Measurements from ENCODE around the gene ARHGAP26.
"Not testable (repeated sequence)": the region's sequence is repeated elsewhere in the genome, so short reads cannot be mapped to it uniquely, and the experiment has no call there.

ARHGAP26 gene

GRCh38 chr5:142984011-142984410, 213.8 kb downstream of the ARHGAP26 start:
- ATAC-seq (replicated peaks) (no peak), DNase-seq (no peak)
- peaks cover 6 to 11% of the 10 kb centered on the region in 2 donors for H3K36me3 Mint-ChIP-seq
- peaks cover 4 to 17% of the 10 kb centered on the region in 2 donors for H3K4me1 Mint-ChIP-seq
- no peaks in the 10 kb centered on the region for H3K27me3 Mint-ChIP-seq
- H3K27ac Mint-ChIP-seq = no peak overlapping the region
- no peak overlapping the region for H3K4me3 Mint-ChIP-seq
- peaks cover 4 to 8% of the 10 kb centered on the region in 2 donors for H3K9me3 Mint-ChIP-seq

GRCh38 chr5:142984525-142984924, 214.3 kb downstream of the ARHGAP26 start:
- Mint-ChIP-seq H3K27ac (no peak overlapping the region), H3K4me1 (peaks cover 4 to 17% of the 10 kb centered on the region in 2 donors), H3K36me3 (peaks cover 9 to 15% of the 10 kb centered on the region in 2 donors), H3K27me3 (no peaks in the 10 kb centered on the region), H3K4me3 (no peak overlapping the region), H3K9me3 (peaks cover 8 to 12% of the 10 kb centered on the region in 2 donors)
- no peak for ATAC-seq (replicated peaks)
- no peak for DNase-seq

- H3K27me3 Mint-ChIP-seq; H3K4me1 Mint-ChIP-seq; H3K4me3 Mint-ChIP-seq; ATAC-seq (replicated peaks); DNase-seq; H3K27ac Mint-ChIP-seq: not testable (repeated sequence)
- Mint-ChIP-seq H3K9me3 (peaks cover 11 to 16% of the 10 kb centered on the region in 2 donors), H3K36me3 (peaks cover 17 to 22% of the 10 kb centered on the region in 2 donors)
These were observed 219.1 kb downstream of the ARHGAP26 start for GRCh38 chr5:142989270-142989669.

- not testable (repeated sequence) for H3K4me1 Mint-ChIP-seq; ATAC-seq (replicated peaks); H3K4me3 Mint-ChIP-seq; H3K27ac Mint-ChIP-seq; DNase-seq; H3K27me3 Mint-ChIP-seq
- peaks cover 17 to 22% of the 10 kb centered on the region in 2 donors for H3K36me3 Mint-ChIP-seq
- peaks cover 11 to 16% of the 10 kb centered on the region in 2 donors for H3K9me3 Mint-ChIP-seq
These were observed 219.9 kb downstream of the ARHGAP26 start for GRCh38 chr5:142990073-142990472.

GRCh38 chr5:142994218-142994617, 224.0 kb downstream of the ARHGAP26 start:
- ATAC-seq (replicated peaks) (no peak), DNase-seq (no peak)
- H3K36me3 Mint-ChIP-seq = peaks cover 9 to 13% of the 10 kb centered on the region in 2 donors
- H3K4me1 Mint-ChIP-seq = peaks cover 12 to 26% of the 10 kb centered on the region in 2 donors
- H3K4me3 Mint-ChIP-seq = no peak overlapping the region
- peaks cover 5 to 7% of the 10 kb centered on the region in 2 donors for H3K9me3 Mint-ChIP-seq
- no peak overlapping the region for H3K27ac Mint-ChIP-seq
- no peaks in the 10 kb centered on the region for H3K27me3 Mint-ChIP-seq

- not testable (repeated sequence) for H3K36me3 Mint-ChIP-seq; H3K9me3 Mint-ChIP-seq; ATAC-seq (replicated peaks); H3K27ac Mint-ChIP-seq; DNase-seq; H3K27me3 Mint-ChIP-seq; H3K4me3 Mint-ChIP-seq
- H3K4me1 Mint-ChIP-seq = peaks cover 16 to 34% of the 10 kb centered on the region in 2 donors
These were observed 225.4 kb downstream of the ARHGAP26 start for GRCh38 chr5:142995621-142996020.

DNA sequence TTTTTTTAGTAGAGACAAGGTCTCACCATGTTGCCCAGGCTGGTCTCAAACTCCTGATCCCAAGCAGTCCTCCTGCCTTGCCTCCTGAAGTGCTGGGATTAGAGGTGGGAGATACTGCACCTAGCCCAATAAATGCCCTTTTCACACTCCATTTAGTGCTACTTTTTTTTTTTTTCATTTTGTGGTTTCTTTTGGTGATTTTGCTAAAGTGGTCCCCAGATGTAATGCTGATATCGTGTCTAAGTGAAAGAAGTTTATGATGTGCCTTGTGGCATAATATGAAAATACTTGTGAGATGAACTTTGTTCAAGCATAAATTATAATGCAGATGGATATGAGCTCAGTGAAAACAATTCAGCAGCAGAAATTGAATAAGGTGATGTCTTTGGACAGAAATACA, 227.4 kb downstream of the ARHGAP26 start:
- no peaks in the 10 kb centered on the region for H3K27me3 Mint-ChIP-seq
- H3K4me3 Mint-ChIP-seq = no peak overlapping the region
- peaks cover 0 to 2% of the 10 kb centered on the region in 2 donors for H3K9me3 Mint-ChIP-seq
- DNase-seq = no peak
- H3K27ac Mint-ChIP-seq = peak overlapping the region; percentile 16
- H3K4me1 Mint-ChIP-seq = peaks cover 28 to 50% of the 10 kb centered on the region in 2 donors
- peaks cover 0 to 3% of the 10 kb centered on the region in 2 donors for H3K36me3 Mint-ChIP-seq
- no peak for ATAC-seq (replicated peaks)

DNA sequence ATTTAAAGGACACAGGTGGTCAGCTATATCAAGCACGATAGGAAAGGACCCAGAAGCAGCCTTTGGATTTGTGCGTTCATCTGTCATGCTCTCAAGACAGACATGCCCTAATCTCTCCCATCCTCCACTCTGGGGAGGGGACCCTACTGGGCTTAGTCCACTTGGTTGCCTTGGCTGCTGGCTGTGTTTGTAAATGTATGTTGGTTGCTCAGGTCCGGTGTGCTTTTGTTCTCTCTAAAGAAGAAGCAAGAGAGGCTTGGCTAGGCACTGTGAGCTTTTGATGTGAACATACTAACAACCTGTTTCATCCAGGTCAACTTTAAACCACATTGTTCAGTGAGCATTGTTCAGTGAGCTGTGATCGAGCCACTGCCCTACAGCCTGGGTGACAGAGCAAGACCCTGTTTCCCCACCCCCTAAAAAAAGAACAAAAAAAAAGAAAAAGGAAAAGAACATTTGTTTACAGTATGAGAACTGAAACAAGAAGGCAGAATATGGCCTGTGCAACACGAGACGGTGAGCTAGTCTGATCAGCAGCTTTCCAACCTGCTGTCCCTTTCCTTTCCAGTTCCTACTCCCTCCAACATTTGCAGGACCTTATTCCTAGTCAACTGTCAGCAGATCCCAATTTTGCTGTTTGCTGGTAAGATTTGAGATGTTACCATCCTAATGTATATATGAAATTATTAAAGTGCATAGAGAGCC, 228.3 kb downstream of the ARHGAP26 start:
- peaks cover 0 to 3% of the 10 kb centered on the region in 2 donors for H3K36me3 Mint-ChIP-seq
- no peaks in the 10 kb centered on the region for H3K27me3 Mint-ChIP-seq
- H3K27ac Mint-ChIP-seq = peak overlapping the region; percentile 89
- peak in 1 of 2 donors; percentile 40 for ATAC-seq (replicated peaks)
- H3K9me3 Mint-ChIP-seq = peaks cover 0 to 2% of the 10 kb centered on the region in 2 donors
- no peak for DNase-seq
- H3K4me3 Mint-ChIP-seq = peak overlapping the region; percentile 60 to 65
- H3K4me1 Mint-ChIP-seq = peaks cover 36 to 59% of the 10 kb centered on the region in 2 donors

DNA sequence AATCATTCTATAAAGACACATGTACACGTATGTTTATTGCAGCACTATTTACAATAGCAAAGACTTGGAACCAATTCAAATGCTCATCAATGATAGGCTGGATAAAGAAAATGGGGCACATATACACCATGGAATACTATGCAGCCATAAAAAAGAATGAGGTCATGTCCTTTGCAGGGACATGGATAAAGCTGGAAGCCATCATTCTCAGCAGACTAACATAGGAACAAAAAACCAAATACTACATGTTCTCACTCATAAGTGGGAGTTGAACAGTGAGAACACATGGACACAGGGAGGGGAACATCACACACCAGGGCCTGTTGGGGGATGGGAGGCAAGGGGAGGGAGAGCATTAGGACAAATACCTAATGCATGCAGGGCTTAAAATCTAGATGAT, 230.4 kb downstream of the ARHGAP26 start:
- not testable (repeated sequence) for H3K27me3 Mint-ChIP-seq; ATAC-seq (replicated peaks); H3K4me3 Mint-ChIP-seq; DNase-seq; H3K9me3 Mint-ChIP-seq; H3K27ac Mint-ChIP-seq; H3K36me3 Mint-ChIP-seq
- H3K4me1 Mint-ChIP-seq = peaks cover 45 to 80% of the 10 kb centered on the region in 2 donors

GRCh38 chr5:143001764-143002351, 231.7 kb downstream of the ARHGAP26 start:
- Mint-ChIP-seq H3K4me3 (peak overlapping the region in 1 of 2 donors; percentile 39), H3K9me3 (no peaks in the 10 kb centered on the region), H3K4me1 (peaks cover 44 to 86% of the 10 kb centered on the region in 2 donors), H3K36me3 (no peaks in the 10 kb centered on the region), H3K27me3 (no peaks in the 10 kb centered on the region), H3K27ac (peak overlapping the region; percentile 93)
- ATAC-seq (replicated peaks) (no peak), DNase-seq (no peak)

- Mint-ChIP-seq H3K36me3 (no peaks in the 10 kb centered on the region), H3K27ac (peak overlapping the region; percentile 93), H3K4me3 (peak overlapping the region; percentile 20 to 53), H3K27me3 (no peaks in the 10 kb centered on the region), H3K4me1 (peaks cover 46 to 87% of the 10 kb centered on the region in 2 donors), H3K9me3 (no peaks in the 10 kb centered on the region)
- DNase-seq = peak; percentile 61
- peak; percentile 88 for ATAC-seq (replicated peaks)
These were observed 232.5 kb downstream of the ARHGAP26 start for GRCh38 chr5:143002459-143003327.

- Mint-ChIP-seq H3K27me3 (no peaks in the 10 kb centered on the region), H3K4me1 (peaks cover 50 to 85% of the 10 kb centered on the region in 2 donors), H3K36me3 (no peaks in the 10 kb centered on the region), H3K9me3 (no peaks in the 10 kb centered on the region), H3K27ac (peak overlapping the region; percentile 93), H3K4me3 (peak overlapping the region; percentile 20 to 48)
- DNase-seq (no peak), ATAC-seq (replicated peaks) (no peak)
These were observed 233.1 kb downstream of the ARHGAP26 start for GRCh38 chr5:143003328-143003636.

DNA sequence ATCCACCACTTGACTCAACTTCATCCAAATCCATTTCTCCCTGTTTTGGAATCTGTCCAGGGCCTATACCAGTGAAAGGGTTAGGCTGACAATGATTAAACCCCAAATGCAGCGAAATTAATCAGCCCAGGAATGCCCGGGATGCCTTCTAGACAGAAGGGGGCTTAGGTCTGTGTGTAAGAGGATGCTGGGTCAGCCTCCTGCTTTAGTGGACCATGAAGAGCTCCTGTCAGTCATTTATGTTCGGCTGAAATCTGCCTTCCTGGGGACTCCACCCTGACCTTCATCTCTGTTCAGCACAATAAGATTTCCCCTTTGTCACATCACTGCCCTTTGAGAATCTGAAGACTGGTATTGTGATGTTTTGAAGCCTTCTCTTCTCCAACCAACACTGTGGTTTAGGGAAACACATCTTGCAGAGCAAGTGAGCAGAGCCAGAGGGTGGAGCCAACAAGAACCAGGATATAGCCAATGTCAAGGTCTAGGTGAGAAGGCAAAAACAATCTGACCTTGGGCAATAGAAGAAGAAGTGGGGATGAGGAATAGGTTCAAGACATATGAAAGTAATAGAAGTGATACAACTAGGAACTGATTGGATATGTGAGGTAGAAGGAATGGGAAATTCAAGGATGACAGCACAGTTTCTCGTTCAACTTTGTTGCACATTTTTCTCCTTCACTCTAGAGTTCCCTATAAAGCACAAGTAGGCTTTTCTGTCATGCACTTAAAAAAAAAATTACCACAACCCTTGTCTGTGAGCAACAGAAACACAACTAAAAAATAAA, 234.4 kb downstream of the ARHGAP26 start:
- Mint-ChIP-seq H3K4me1 (peaks cover 47 to 85% of the 10 kb centered on the region in 2 donors), H3K27me3 (no peaks in the 10 kb centered on the region), H3K9me3 (no peaks in the 10 kb centered on the region), H3K36me3 (no peaks in the 10 kb centered on the region), H3K4me3 (peak overlapping the region; percentile 13 to 36), H3K27ac (peak overlapping the region; percentile 74)
- ATAC-seq (replicated peaks) (peak; percentile 67 to 68), DNase-seq (peak; percentile 38)

GRCh38 chr5:143006501-143006900, 236.3 kb downstream of the ARHGAP26 start:
- peaks cover 42 to 85% of the 10 kb centered on the region in 2 donors for H3K4me1 Mint-ChIP-seq
- H3K36me3 Mint-ChIP-seq = no peaks in the 10 kb centered on the region
- peak overlapping the region; percentile 31 for H3K27ac Mint-ChIP-seq

More at GRCh38 chr5:143006501-143006900, 236.3 kb downstream of the ARHGAP26 start:
- Mint-ChIP-seq H3K4me3 (no peak overlapping the region), H3K9me3 (no peaks in the 10 kb centered on the region), H3K27me3 (no peaks in the 10 kb centered on the region)
- ATAC-seq (replicated peaks) = no peak
- DNase-seq = no peak

Measured in stimulated activated naive B cell treated with anti-CD40 and anti-IgM and Interleukin-4, amounts not matched to agents 10 μg/mL and 1 μg/mL and 100 μg/mL, for 72 hours (primary cell).